ENCODE data around the gene ZNF581. TPM values are rescaled to one million over a fixed set of nuclear protein-coding genes. Genes with fewer than 3 reads are reported as not detected.

ZNF581 gene
- total and polyA plus RNA-seq, 9 donors, result 11.2 to 40.2 (median 34.0) TPM

GRCh38 chr19:55691561-55692481, 48.4 kb downstream of the ZNF581 start:
- WGBS, 3 donors, result 86 to 87% (median 87%) methylated on average over 31 of the region's 31 CpGs
- no peaks in the 10 kb centered on the region for H3K36me3 ChIP-seq
- DNase-seq, result peak in 2 of 5 donors; percentile 15 to 31

GRCh38 chr19:55692681-55693081, 49.2 kb downstream of the ZNF581 start:
- no peaks in the 10 kb centered on the region for H3K36me3 ChIP-seq
- 85 to 91% (median 88%) methylated on average over 19 of the region's 19 CpGs for WGBS, 3 donors

More at GRCh38 chr19:55691561-55692481, 48.4 kb downstream of the ZNF581 start:
- H3K4me1 ChIP-seq (ENCODE audit: insufficient read depth), result no peaks in the 10 kb centered on the region
- no peak overlapping the region for H3K27ac ChIP-seq
- no peaks in the 10 kb centered on the region for H3K27me3 ChIP-seq
- intact Hi-C loops (cut with DNase I), result no loop called here
- H3K9me3 ChIP-seq, result no peaks in the 10 kb centered on the region
- TF ChIP-seq EP300 (IDR thresholded peaks at IDR 0.05), result no peak
- H3K4me3 ChIP-seq, result no peak overlapping the region

GRCh38 chr19:55693336-55693974, 50.0 kb downstream of the ZNF581 start:
- 93% methylated on average over 20 of the region's 20 CpGs for WGBS, 3 donors
- no peak overlapping the region for H3K4me3 ChIP-seq
- no peak overlapping the region for H3K27ac ChIP-seq
- H3K36me3 ChIP-seq, result no peaks in the 10 kb centered on the region
- no peaks in the 10 kb centered on the region for H3K4me1 ChIP-seq (ENCODE audit: insufficient read depth)
- no peaks in the 10 kb centered on the region for H3K27me3 ChIP-seq
- TF ChIP-seq POLR2A (IDR thresholded peaks at IDR 0.05) (no peak), CTCF (IDR thresholded peaks at IDR 0.05) (no peak), EP300 (IDR thresholded peaks at IDR 0.05) (no peak)
- DNase-seq, result peak in 1 of 5 donors; percentile 36
- H3K9me3 ChIP-seq, result no peaks in the 10 kb centered on the region
- intact Hi-C loops (cut with DNase I), result no loop called here

More at GRCh38 chr19:55692681-55693081, 49.2 kb downstream of the ZNF581 start:
- Histone ChIP-seq H3K9me3 (no peaks in the 10 kb centered on the region), H3K27me3 (no peaks in the 10 kb centered on the region), H3K27ac (no peak overlapping the region), H3K4me1 (ENCODE audit: insufficient read depth) (no peaks in the 10 kb centered on the region), H3K4me3 (no peak overlapping the region)
- TF ChIP-seq POLR2A (IDR thresholded peaks at IDR 0.05) (no peak), EP300 (IDR thresholded peaks at IDR 0.05) (no peak), CTCF (IDR thresholded peaks at IDR 0.05) (no peak)
- intact Hi-C loops (cut with DNase I), result no loop called here
- DNase-seq, result peak in 2 of 5 donors; percentile 25 to 31

- Histone ChIP-seq H3K27me3 (no peaks in the 10 kb centered on the region), H3K36me3 (no peaks in the 10 kb centered on the region), H3K27ac (no peak overlapping the region), H3K4me3 (no peak overlapping the region), H3K9me3 (no peaks in the 10 kb centered on the region), H3K4me1 (ENCODE audit: insufficient read depth) (no peaks in the 10 kb centered on the region)
- DNase-seq, result peak in 1 of 5 donors; percentile 24
- intact Hi-C loops (cut with DNase I), result no loop called here
- TF ChIP-seq POLR2A (IDR thresholded peaks at IDR 0.05) (no peak), EP300 (IDR thresholded peaks at IDR 0.05) (no peak), CTCF (IDR thresholded peaks at IDR 0.05) (no peak)
- 78 to 85% (median 85%) methylated on average over 15 of the region's 15 CpGs for WGBS, 3 donors
Observed at GRCh38 chr19:55694241-55694655, 50.8 kb downstream of the ZNF581 start.

Data from ovary (tissue), 9 donors.